OCI-LY7 (cell line): ENCODE measurements around the gene RNF208.

ENCODE experiments used
- EZH2phosphoT487 ChIP-seq: fragments of 200-600 bp; sonication (generic); IDR thresholded peaks from 2 replicates; pipeline ENCODE4 v1.6.1; 2018; ENCODE audit warnings: low read depth, borderline replicate concordance, mild to moderate bottlenecking, mixed run types, antibody characterized with exemption, low read length, moderate library complexity, mixed read lengths
- TF ChIP-seq, protein P1 (sequence below): fragments of 200-600 bp; sonication (generic); conservative IDR thresholded peaks from 2 replicates; pipeline ENCODE4 v1.5.1; 2014; ENCODE audit warnings: mild to moderate bottlenecking, antibody characterized with exemption, low read length, moderate library complexity, mixed read lengths

DNA sequence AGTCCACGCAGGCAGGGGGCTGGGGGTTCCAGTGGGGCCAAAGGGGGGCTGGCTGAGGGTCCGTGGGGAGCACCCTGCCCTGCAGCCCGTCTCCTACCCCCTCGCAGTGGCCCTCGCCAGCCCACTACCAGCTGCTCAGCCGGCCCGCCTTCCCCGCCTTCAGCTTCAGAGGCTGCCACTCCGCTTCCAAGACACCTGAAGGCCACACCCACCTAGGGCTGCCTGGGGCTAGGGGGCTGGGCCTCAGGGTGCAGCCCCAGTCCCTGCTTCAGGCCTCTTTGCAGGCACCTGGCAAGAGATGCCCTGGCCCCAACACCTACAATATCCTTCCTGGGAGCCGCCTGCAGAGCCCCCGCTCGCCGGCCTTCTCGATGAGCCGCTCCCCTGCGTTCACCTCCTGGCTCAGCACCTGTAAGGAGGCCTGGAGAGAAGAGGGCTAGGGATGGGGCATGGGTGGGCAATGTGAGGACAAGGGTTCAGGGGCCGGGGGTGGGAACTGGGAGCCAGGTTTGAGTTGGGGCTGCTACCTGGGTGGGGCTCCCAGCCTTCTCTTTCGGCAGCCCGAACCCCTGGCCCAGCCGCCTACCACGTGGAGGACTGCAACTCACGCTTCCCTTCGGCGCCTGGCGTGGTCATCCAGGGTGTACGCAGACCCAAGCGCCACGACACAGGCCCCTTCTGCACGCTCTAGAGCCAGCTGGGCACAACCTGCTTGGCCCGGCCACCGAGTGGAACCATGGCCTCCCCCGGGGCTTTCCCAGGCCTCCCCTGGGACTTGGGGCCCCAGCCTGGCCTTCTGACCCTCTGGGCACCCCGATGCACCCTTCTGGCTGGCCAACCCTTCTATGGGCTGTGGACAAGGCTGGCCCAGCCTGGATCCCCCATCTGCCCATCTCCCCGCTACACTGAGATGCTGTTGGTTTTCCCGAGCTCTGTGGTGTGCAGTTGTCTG, 30.8 kb upstream of the RNF208 start:
- TF ChIP-seq, protein P1, sequence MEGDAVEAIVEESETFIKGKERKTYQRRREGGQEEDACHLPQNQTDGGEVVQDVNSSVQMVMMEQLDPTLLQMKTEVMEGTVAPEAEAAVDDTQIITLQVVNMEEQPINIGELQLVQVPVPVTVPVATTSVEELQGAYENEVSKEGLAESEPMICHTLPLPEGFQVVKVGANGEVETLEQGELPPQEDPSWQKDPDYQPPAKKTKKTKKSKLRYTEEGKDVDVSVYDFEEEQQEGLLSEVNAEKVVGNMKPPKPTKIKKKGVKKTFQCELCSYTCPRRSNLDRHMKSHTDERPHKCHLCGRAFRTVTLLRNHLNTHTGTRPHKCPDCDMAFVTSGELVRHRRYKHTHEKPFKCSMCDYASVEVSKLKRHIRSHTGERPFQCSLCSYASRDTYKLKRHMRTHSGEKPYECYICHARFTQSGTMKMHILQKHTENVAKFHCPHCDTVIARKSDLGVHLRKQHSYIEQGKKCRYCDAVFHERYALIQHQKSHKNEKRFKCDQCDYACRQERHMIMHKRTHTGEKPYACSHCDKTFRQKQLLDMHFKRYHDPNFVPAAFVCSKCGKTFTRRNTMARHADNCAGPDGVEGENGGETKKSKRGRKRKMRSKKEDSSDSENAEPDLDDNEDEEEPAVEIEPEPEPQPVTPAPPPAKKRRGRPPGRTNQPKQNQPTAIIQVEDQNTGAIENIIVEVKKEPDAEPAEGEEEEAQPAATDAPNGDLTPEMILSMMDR, result no peak
- TF ChIP-seq EZH2phosphoT487, result no peak
